Upper lobe of right lung (tissue), 1 donor: ENCODE measurements around the gene FGD6. TPM values are rescaled to one million over a fixed set of nuclear protein-coding genes. Genes with fewer than 3 reads are reported as not detected.
A peak's percentile ranks its signal among the peaks of the same experiment; 100 is the strongest.
"Not testable (repeated sequence)": the region's sequence is repeated elsewhere in the genome, so short reads cannot be mapped to it uniquely, and the experiment has no call there.

Experiments
- ATAC-seq: fragments of 200-7000 bp; cut with Tn5 transposase; one replicate; pipeline ENCODE4 v1.9.1; 2020; ENCODE audit warnings: mild to moderate bottlenecking, moderate library complexity
- DNase-seq: peaks from one replicate; pipeline ENCODE4 v3.0.0-alpha.2; 2020
- H3K27ac ChIP-seq: fragments of 200-600 bp; one replicate; pipeline ENCODE4 v1.8.0; 2022
- H3K27me3 ChIP-seq: fragments of 200-600 bp; one replicate; pipeline ENCODE4 v1.8.0; 2022; ENCODE audit warnings: mild to moderate bottlenecking
- H3K36me3 ChIP-seq: fragments of 200-600 bp; one replicate; pipeline ENCODE4 v1.8.0; 2022
- H3K4me1 ChIP-seq: fragments of 200-600 bp; one replicate; pipeline ENCODE4 v1.8.0; 2022
- H3K4me3 ChIP-seq: fragments of 200-600 bp; one replicate; pipeline ENCODE4 v1.8.0; 2022; ENCODE audit warnings: mild to moderate bottlenecking
- H3K9me3 ChIP-seq: fragments of 200-600 bp; one replicate; pipeline ENCODE4 v1.8.0; 2022
- intact Hi-C: fragments of 100-400 bp; cut with DNase I; formaldehyde crosslinking; loops from one replicate; pipeline ENCODE4 v1.11.0; 2022
- total RNA-seq: library from RNA; stranded (reverse); fragmentation: NEBNext Ultra II Directional; extraction: Animal tissue kit (Norgen Biotek cat#: 25700); gene quantifications from one replicate; pipeline ENCODE4 v1.2.1, GENCODE V29; 2021
- TF ChIP-seq, protein P1 (sequence below): fragments of 200-600 bp; IDR thresholded peaks from one replicate; pipeline ENCODE4 v1.8.0; 2022; ENCODE audit warnings: antibody characterized with exemption
- donor health status: DM: no; HTN: yes; CAD: no; lungs with severe emphysema.

The FGD6 gene
- total RNA-seq, 1 donor from 2014 or later, result 28.8 TPM

DNA sequence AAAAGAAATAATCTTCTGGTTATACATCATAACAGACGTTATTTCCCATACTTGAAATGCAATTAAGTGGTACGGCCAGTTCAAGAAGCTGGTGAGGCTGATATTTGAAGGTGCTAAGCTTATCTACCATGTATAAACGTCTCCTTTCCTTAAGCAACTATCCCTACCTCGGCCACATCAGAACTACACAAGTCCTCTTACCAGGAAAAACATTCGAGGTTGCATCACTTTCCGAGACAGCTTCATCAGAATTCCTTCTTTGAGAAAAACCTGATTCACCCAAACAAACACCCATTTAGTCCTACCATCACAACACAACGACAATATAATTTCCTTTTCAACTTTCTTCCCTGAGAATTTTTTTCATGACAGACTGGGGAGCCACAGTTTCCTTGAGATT lies 109.9 kb downstream of the FGD6 start:
- no peak overlapping the region for H3K4me3 ChIP-seq
- no peak for DNase-seq
- TF ChIP-seq, protein P1, sequence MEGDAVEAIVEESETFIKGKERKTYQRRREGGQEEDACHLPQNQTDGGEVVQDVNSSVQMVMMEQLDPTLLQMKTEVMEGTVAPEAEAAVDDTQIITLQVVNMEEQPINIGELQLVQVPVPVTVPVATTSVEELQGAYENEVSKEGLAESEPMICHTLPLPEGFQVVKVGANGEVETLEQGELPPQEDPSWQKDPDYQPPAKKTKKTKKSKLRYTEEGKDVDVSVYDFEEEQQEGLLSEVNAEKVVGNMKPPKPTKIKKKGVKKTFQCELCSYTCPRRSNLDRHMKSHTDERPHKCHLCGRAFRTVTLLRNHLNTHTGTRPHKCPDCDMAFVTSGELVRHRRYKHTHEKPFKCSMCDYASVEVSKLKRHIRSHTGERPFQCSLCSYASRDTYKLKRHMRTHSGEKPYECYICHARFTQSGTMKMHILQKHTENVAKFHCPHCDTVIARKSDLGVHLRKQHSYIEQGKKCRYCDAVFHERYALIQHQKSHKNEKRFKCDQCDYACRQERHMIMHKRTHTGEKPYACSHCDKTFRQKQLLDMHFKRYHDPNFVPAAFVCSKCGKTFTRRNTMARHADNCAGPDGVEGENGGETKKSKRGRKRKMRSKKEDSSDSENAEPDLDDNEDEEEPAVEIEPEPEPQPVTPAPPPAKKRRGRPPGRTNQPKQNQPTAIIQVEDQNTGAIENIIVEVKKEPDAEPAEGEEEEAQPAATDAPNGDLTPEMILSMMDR, result no peak
- no peaks in the 10 kb centered on the region for H3K27me3 ChIP-seq
- H3K9me3 ChIP-seq, result no peaks in the 10 kb centered on the region
- peaks cover 65% of the 10 kb centered on the region for H3K36me3 ChIP-seq
- intact Hi-C loops, result no loop called here
- ATAC-seq, result no peak
- H3K27ac ChIP-seq, result no peak overlapping the region
- no peaks in the 10 kb centered on the region for H3K4me1 ChIP-seq

DNA sequence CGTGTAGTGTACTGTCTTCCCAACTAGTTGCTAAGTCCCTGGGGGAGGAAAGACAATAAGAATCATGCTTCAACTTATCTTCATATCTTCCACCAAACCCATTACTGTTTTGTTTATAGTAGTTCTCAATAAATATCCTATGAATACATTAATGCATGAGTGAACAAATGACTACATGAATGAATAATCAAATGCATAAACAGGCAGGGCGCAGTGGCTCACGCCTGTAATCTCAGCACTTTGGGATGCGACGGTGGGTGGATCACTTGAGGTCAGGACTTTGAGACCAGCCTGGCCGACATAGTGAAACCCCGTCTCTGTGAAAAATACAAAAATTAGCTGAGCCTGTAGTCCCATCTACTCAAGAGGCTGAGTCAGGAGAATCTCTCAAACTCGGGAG lies 111.7 kb downstream of the FGD6 start:
- Histone ChIP-seq H3K9me3 (no peaks in the 10 kb centered on the region), H3K27me3 (no peaks in the 10 kb centered on the region), H3K4me3 (no peak overlapping the region), H3K4me1 (no peaks in the 10 kb centered on the region), H3K27ac (no peak overlapping the region), H3K36me3 (peaks cover 50% of the 10 kb centered on the region)
- no peak for ATAC-seq
- TF ChIP-seq, protein P1, result no peak
- intact Hi-C loops, result no loop called here
- DNase-seq, result no peak

DNA sequence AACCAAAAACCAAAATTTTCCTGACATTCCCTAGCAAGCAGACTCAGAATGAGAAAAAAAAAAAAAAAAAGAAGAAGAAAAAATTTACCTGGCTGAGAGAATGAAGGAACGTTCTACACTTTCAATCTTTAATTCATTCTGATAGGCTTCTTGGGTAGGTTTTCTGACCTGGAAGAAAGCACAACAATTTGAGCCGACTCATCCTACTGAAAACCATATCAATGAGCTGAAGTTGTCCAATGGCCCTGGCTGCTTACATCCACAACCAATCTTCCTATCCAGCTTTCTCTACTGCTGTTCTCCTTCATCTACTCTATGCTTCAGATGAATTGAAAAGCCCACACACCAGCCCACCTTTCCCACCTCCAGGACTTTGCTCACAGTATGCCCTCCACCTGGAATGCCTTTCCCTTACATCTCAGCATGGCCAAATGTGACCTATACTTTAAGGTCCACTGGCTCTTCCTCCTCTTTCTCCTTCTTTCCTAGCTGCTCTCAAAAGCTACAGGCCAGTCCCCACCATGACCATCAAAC lies 112.3 kb downstream of the FGD6 start:
- Histone ChIP-seq H3K4me1 (no peaks in the 10 kb centered on the region), H3K27ac (no peak overlapping the region), H3K36me3 (peaks cover 49% of the 10 kb centered on the region), H3K9me3 (no peaks in the 10 kb centered on the region), H3K4me3 (no peak overlapping the region), H3K27me3 (no peaks in the 10 kb centered on the region)
- no peak for DNase-seq
- TF ChIP-seq, protein P1, result no peak
- intact Hi-C loops, result no loop called here
- ATAC-seq, result no peak

DNA sequence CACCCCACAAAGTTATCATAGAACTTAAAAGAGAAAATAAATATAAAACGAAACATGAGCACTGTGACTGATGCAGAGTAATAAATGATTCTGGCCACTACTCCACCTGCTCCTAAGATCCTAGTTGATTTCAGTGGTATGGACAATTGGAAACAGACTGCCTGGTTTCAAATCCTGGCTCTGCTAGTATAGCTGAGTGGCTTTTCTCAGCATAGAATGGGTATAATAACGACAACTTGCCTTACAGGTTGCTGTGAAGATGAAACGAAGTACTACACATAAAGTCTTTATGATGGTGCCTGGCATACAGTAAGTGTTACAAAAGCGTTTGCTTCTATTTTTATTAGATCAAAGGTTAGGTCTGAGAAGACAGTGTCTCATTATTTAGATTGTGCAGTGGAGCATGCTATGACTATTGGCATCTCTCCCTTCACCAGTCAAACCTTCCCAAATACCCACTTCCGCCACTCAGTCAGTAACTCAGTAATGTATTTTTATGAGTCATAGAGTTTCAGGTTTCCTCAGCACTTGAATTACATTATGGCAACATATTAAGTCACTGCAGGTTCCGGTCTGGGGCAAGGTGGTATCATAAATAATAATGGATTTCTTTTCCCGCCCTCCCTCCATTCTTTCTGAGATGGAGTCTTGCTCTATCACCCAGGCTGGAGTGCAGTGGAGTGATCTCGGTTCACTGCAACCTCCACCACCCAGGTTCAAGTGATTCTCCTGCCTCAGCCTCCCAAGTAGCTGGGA lies 114.2 kb downstream of the FGD6 start:
- TF ChIP-seq, protein P1, result no peak
- Histone ChIP-seq H3K27ac (no peak overlapping the region), H3K4me3 (no peak overlapping the region), H3K9me3 (no peaks in the 10 kb centered on the region), H3K36me3 (peaks cover 49% of the 10 kb centered on the region), H3K4me1 (peaks cover 4% of the 10 kb centered on the region), H3K27me3 (no peaks in the 10 kb centered on the region)
- ATAC-seq, result peak; percentile 54
- no peak for DNase-seq
- intact Hi-C loops, result no loop called here

- H3K4me3 ChIP-seq, intact Hi-C loops, H3K27me3 ChIP-seq, ATAC-seq, H3K9me3 ChIP-seq, H3K4me1 ChIP-seq, H3K27ac ChIP-seq, DNase-seq: not testable (repeated sequence)
- H3K36me3 ChIP-seq, result peaks cover 38% of the 10 kb centered on the region
Observed at GRCh38 chr12:95101957-95102356, 115.3 kb downstream of the FGD6 start.

GRCh38 chr12:95100264-95101190 lies 116.7 kb downstream of the FGD6 start:
- Histone ChIP-seq H3K27ac (no peak overlapping the region), H3K4me3 (no peak overlapping the region), H3K36me3 (peaks cover 34% of the 10 kb centered on the region), H3K9me3 (no peaks in the 10 kb centered on the region), H3K4me1 (peaks cover 6% of the 10 kb centered on the region), H3K27me3 (no peaks in the 10 kb centered on the region)
- DNase-seq, result no peak
- ATAC-seq, result no peak
- TF ChIP-seq, protein P1, result no peak
- intact Hi-C loops, result no loop called here
